Neural cell (in vitro differentiated cells): ENCODE measurements around the gene HACD2. TPM values are rescaled to one million over a fixed set of nuclear protein-coding genes. Genes with fewer than 3 reads are reported as not detected.
"Not testable (repeated sequence)": the region's sequence is repeated elsewhere in the genome, so short reads cannot be mapped to it uniquely, and the experiment has no call there.

Experiments
- H2AFZ ChIP-seq: fragments of 200-600, 300-800 bp; sonication (generic), shearing (Covaris generic); 2 replicates; pipeline ENCODE4 v1.6.0; 2014; ENCODE audit warnings: low read depth, mild to moderate bottlenecking, antibody characterized with exemption, low read length, moderate library complexity
- H3F3A ChIP-seq: fragments of 200-600 bp; shearing (Covaris generic); 2 replicates; pipeline ENCODE4 v1.6.1; 2016; ENCODE audit warnings: mild to moderate bottlenecking, moderate library complexity, mixed read lengths, antibody characterized with exemption, low read length; ENCODE audit not compliant: insufficient read depth, poor library complexity, severe bottlenecking
- H3K27ac ChIP-seq: fragments of 200-600, 300-800 bp; sonication (generic), shearing (Covaris generic); 2 replicates; pipeline ENCODE4 v1.5.1; 2014; ENCODE audit warnings: mild to moderate bottlenecking, low read length, moderate library complexity
- H3K27me3 ChIP-seq: fragments of 300-800, 200-600 bp; sonication (generic), shearing (Covaris generic); 2 replicates; pipeline ENCODE4 v1.6.0; 2014; ENCODE audit warnings: mild to moderate bottlenecking, low read depth, low read length, moderate library complexity; ENCODE audit not compliant: insufficient read depth
- H3K36me3 ChIP-seq: fragments of 300-800, 200-600 bp; sonication (generic), shearing (Covaris generic); 2 replicates; pipeline ENCODE4 v1.5.1; 2014; ENCODE audit warnings: mild to moderate bottlenecking, antibody characterized with exemption, low read length, moderate library complexity; ENCODE audit not compliant: insufficient read depth
- H3K4me2 ChIP-seq: fragments of 300-800, 200-600 bp; sonication (generic), shearing (Covaris generic); 2 replicates; pipeline ENCODE4 v1.6.0; 2014; ENCODE audit warnings: mild to moderate bottlenecking, low read length
- H3K4me3 ChIP-seq: fragments of 300-800, 200-600 bp; sonication (generic), shearing (Covaris generic); 2 replicates; pipeline ENCODE4 v1.5.1; 2014; ENCODE audit warnings: mild to moderate bottlenecking, low read length, moderate library complexity
- H3K79me2 ChIP-seq: fragments of 200-600 bp; shearing (Covaris generic); replicated peaks from 2 replicates; pipeline ENCODE4 v1.6.0; 2014; ENCODE audit warnings: mild to moderate bottlenecking, low read length, moderate library complexity; ENCODE audit not compliant: insufficient read depth
- H3K9ac ChIP-seq: fragments of 300-800, 200-600 bp; sonication (generic), shearing (Covaris generic); 2 replicates; pipeline ENCODE4 v1.6.1; 2016; ENCODE audit warnings: mild to moderate bottlenecking, low read length, mixed read lengths
- H3K9me2 ChIP-seq: fragments of 200-600 bp; shearing (Covaris generic); 2 replicates; pipeline ENCODE4 v1.6.1; 2016; ENCODE audit warnings: mild to moderate bottlenecking, low read length, mixed read lengths; ENCODE audit not compliant: insufficient read depth
- H3K9me3 ChIP-seq: fragments of 200-600, 300-800 bp; sonication (generic), shearing (Covaris generic); 2 replicates; pipeline ENCODE4 v1.6.1; 2016; ENCODE audit warnings: mild to moderate bottlenecking, mixed run types, low read length, moderate library complexity, mixed read lengths
- H4K20me1 ChIP-seq: fragments of 200-600 bp; shearing (Covaris generic); 2 replicates; pipeline ENCODE4 v1.6.1; 2016; ENCODE audit warnings: mild to moderate bottlenecking, mixed run types; ENCODE audit not compliant: insufficient read depth
- CTCF ChIP-seq: fragments of 450-650 bp; IDR thresholded peaks from 2 replicates; pipeline ENCODE4 v1.5.1; 2014; ENCODE audit warnings: antibody characterized with exemption, mild to moderate bottlenecking, moderate library complexity; ENCODE audit not compliant: poor library complexity, severe bottlenecking
- EP300 ChIP-seq: fragments of 450-650 bp; conservative IDR thresholded peaks from 2 replicates; pipeline ENCODE4 v1.6.1; 2014; ENCODE audit warnings: antibody characterized with exemption, mild to moderate bottlenecking, moderate library complexity; ENCODE audit not compliant: poor library complexity, severe bottlenecking
- POLR2AphosphoS5 ChIP-seq: IDR thresholded peaks from 2 replicates; pipeline ENCODE4 v1.6.1; 2012
- REST ChIP-seq: IDR thresholded peaks from 2 replicates; pipeline ENCODE4 v1.6.1; 2012; ENCODE audit warnings: borderline replicate concordance
- SMC3 ChIP-seq: fragments of 450-650 bp; conservative IDR thresholded peaks from 2 replicates; pipeline ENCODE4 v1.6.1; 2014; ENCODE audit warnings: antibody characterized with exemption, mild to moderate bottlenecking, moderate library complexity; ENCODE audit not compliant: poor library complexity
- polyA plus RNA-seq: library from polyadenylated mRNA; depleted of rRNA; stranded (reverse); fragments of >200 nt; gene quantifications from 2 replicates; pipeline ENCODE4 v1.2.3, GENCODE V29; 2014

HACD2 gene
- polyA plus RNA-seq, 1 donor from 2014 or later, result 28.0 TPM

- not testable (repeated sequence) for H3K27ac ChIP-seq, H3K36me3 ChIP-seq, H3K9me2 ChIP-seq, H3K9me3 ChIP-seq, H2AFZ ChIP-seq, H3K4me3 ChIP-seq, H3K4me2 ChIP-seq, H4K20me1 ChIP-seq, H3K79me2 ChIP-seq, H3K9ac ChIP-seq, H3F3A ChIP-seq, H3K27me3 ChIP-seq
Measured at GRCh38 chr3:123600863-123601262, 16.0 kb upstream of the HACD2 start.

- Histone ChIP-seq H3K36me3 (no peaks in the 10 kb centered on the region), H3K27me3 (no peaks in the 10 kb centered on the region), H3K9ac (no peak overlapping the region), H3K9me2 (no peaks in the 10 kb centered on the region), H4K20me1 (no peaks in the 10 kb centered on the region), H3K27ac (no peak overlapping the region), H3K4me2 (no peak overlapping the region), H3K9me3 (no peaks in the 10 kb centered on the region), H3K79me2 (no peaks in the 10 kb centered on the region), H3F3A (no peaks in the 10 kb centered on the region), H2AFZ (no peak overlapping the region), H3K4me3 (no peak overlapping the region)
- no peak for TF ChIP-seq SMC3
Measured at GRCh38 chr3:123597561-123597960, 12.7 kb upstream of the HACD2 start.

- peaks cover 4% of the 10 kb centered on the region for H3K9me3 ChIP-seq
- H3K27me3 ChIP-seq, result no peaks in the 10 kb centered on the region
- H3K36me3 ChIP-seq, result no peaks in the 10 kb centered on the region
- H3K9ac ChIP-seq, result no peak overlapping the region
- H3K79me2 ChIP-seq, result no peaks in the 10 kb centered on the region
- H4K20me1 ChIP-seq, result no peaks in the 10 kb centered on the region
- no peak overlapping the region for H2AFZ ChIP-seq
- no peaks in the 10 kb centered on the region for H3K9me2 ChIP-seq
- no peak for TF ChIP-seq EP300
- no peak for TF ChIP-seq POLR2AphosphoS5
- TF ChIP-seq CTCF, result no peak
- H3K4me2 ChIP-seq, result no peak overlapping the region
- no peaks in the 10 kb centered on the region for H3F3A ChIP-seq
- H3K4me3 ChIP-seq, result no peak overlapping the region
- H3K27ac ChIP-seq, result no peak overlapping the region
Measured at GRCh38 chr3:123595396-123596180, 10.7 kb upstream of the HACD2 start.

GRCh38 chr3:123593381-123593780 is 8.5 kb upstream of the HACD2 start:
- no peaks in the 10 kb centered on the region for H4K20me1 ChIP-seq
- H3K27ac ChIP-seq, result no peak overlapping the region
- H3K27me3 ChIP-seq, result no peaks in the 10 kb centered on the region
- H3K4me3 ChIP-seq, result no peak overlapping the region
- no peak for TF ChIP-seq REST
- no peak overlapping the region for H2AFZ ChIP-seq
- no peaks in the 10 kb centered on the region for H3K79me2 ChIP-seq
- H3K9me3 ChIP-seq, result peaks cover 5% of the 10 kb centered on the region
- H3K9me2 ChIP-seq, result no peaks in the 10 kb centered on the region
- H3K4me2 ChIP-seq, result no peak overlapping the region
- no peak overlapping the region for H3K9ac ChIP-seq
- H3F3A ChIP-seq, result no peaks in the 10 kb centered on the region
- H3K36me3 ChIP-seq, result no peaks in the 10 kb centered on the region
